Mononuclear cell (primary cell): ENCODE data around the gene CRTAP. TPM values are rescaled to one million over a fixed set of nuclear protein-coding genes. Genes with fewer than 3 reads are reported as not detected.

Experiments used
- total RNA-seq: library from RNA; depleted of rRNA; stranded (reverse); fragments of >200 nt; gene quantifications from one replicate; pipeline ENCODE4 v1.2.3, GENCODE V29; 2012

The CRTAP gene
- total RNA-seq, 1 donor: 102 TPM

Other genes starting within 250 kb of the CRTAP start
- 52.9 TPM for gene CCR4, start 162.4 kb upstream of the CRTAP start, total RNA-seq
- gene GLB1, start 16.9 kb upstream of the CRTAP start, total RNA-seq: 29.2 TPM
- gene TMPPE, start 16.9 kb upstream of the CRTAP start, total RNA-seq: 6.3 TPM
- gene SUSD5, start 104.8 kb downstream of the CRTAP start, total RNA-seq: under 0.01 TPM
- 0.10 TPM for gene FBXL2, start 163.4 kb downstream of the CRTAP start, total RNA-seq